HepG2 (cell line): Measurements from ENCODE around the gene PARN. TPM values are rescaled to one million over a fixed set of nuclear protein-coding genes. Genes with fewer than 3 reads are reported as not detected.

Source experiments
- CCDC6 ChIP-seq: sonication (generic); formaldehyde crosslinking; IDR thresholded peaks from 2 replicates; pipeline ENCODE4 v1.8.1; 2022; ENCODE audit warnings: mild to moderate bottlenecking, missing genetic modification reagents, moderate library complexity
- FOXO1 ChIP-seq: sonication (generic); formaldehyde crosslinking; IDR thresholded peaks from 2 replicates; pipeline ENCODE4 v1.4.0; 2020; ENCODE audit warnings: missing genetic modification reagents
- HNRNPK ChIP-seq: fragments of 200-400 bp; formaldehyde crosslinking; IDR thresholded peaks from 2 replicates; pipeline ENCODE4 v1.6.1; 2018; ENCODE audit warnings: low read length, low read depth, moderate library complexity, mild to moderate bottlenecking; ENCODE audit not compliant: poor library complexity, severe bottlenecking
- HNRNPLL ChIP-seq: fragments of 200-400 bp; formaldehyde crosslinking; IDR thresholded peaks from 2 replicates; pipeline ENCODE4 v1.6.1; 2017; ENCODE audit warnings: mild to moderate bottlenecking, low read depth, low read length; ENCODE audit not compliant: poor library complexity, severe bottlenecking
- HOXA5 ChIP-seq: sonication (generic); formaldehyde crosslinking; IDR thresholded peaks from 2 replicates; pipeline ENCODE4 v1.4.0; 2020; ENCODE audit warnings: missing genetic modification reagents
- HOXA9 ChIP-seq: sonication (generic); formaldehyde crosslinking; IDR thresholded peaks from 2 replicates; pipeline ENCODE4 v1.8.1; 2022; ENCODE audit warnings: missing genetic modification reagents, mild to moderate bottlenecking, moderate library complexity, borderline replicate concordance
- KAT7 ChIP-seq: IDR thresholded peaks from 2 replicates; pipeline ENCODE4 v1.6.1; 2018; ENCODE audit warnings: borderline replicate concordance, missing compliant biosample characterization
- MAFF ChIP-seq: IDR thresholded peaks from 2 replicates; pipeline ENCODE4 v1.6.1; 2011; ENCODE audit warnings: low read depth, low read length, improper control_type of control experiment
- MAFK ChIP-seq, 2 experiments: IDR thresholded peaks in 1 of 2; conservative IDR thresholded peaks in 1 of 2; 2 replicates each; pipeline ENCODE4 v1.6.1; 2011; ENCODE audit warnings: improper control_type of control experiment in 2 of 2, low read length in 2 of 2
- MED8 ChIP-seq: sonication (generic); formaldehyde crosslinking; IDR thresholded peaks from 2 replicates; pipeline ENCODE4 v1.8.1; 2023; ENCODE audit warnings: mild to moderate bottlenecking, missing genetic modification reagents; ENCODE audit not compliant: insufficient replicate concordance
- RXRB ChIP-seq: IDR thresholded peaks from 2 replicates; pipeline ENCODE4 v1.6.1; 2016; ENCODE audit warnings: borderline replicate concordance, missing genetic modification reagents, missing compliant biosample characterization
- SAP130 ChIP-seq: IDR thresholded peaks from 2 replicates; pipeline ENCODE4 v1.6.1; 2016; ENCODE audit warnings: low read depth
- SCMH1 ChIP-seq: sonication (generic); formaldehyde crosslinking; IDR thresholded peaks from 2 replicates; pipeline ENCODE4 v1.9.0; 2021; ENCODE audit warnings: missing genetic modification reagents, mild to moderate bottlenecking, borderline replicate concordance
- SIN3A ChIP-seq: IDR thresholded peaks from 2 replicates; pipeline ENCODE4 v1.6.1; 2011; ENCODE audit warnings: low read depth, mild to moderate bottlenecking, control low read depth, low read length, borderline replicate concordance
- ZBTB21 ChIP-seq: sonication (generic); formaldehyde crosslinking; IDR thresholded peaks from 2 replicates; pipeline ENCODE4 v1.4.0; 2020; ENCODE audit warnings: missing genetic modification reagents
- ZMYM3 ChIP-seq: sonication (generic); formaldehyde crosslinking; IDR thresholded peaks from 2 replicates; pipeline ENCODE4 v1.5.1; 2020; ENCODE audit warnings: mild to moderate bottlenecking, missing genetic modification reagents
- ZNF430 ChIP-seq: sonication (generic); formaldehyde crosslinking; IDR thresholded peaks from 2 replicates; pipeline ENCODE4 v1.9.0; 2021; ENCODE audit warnings: mild to moderate bottlenecking, missing genetic modification reagents
- ZSCAN25 ChIP-seq: sonication (generic); formaldehyde crosslinking; IDR thresholded peaks from 2 replicates; pipeline ENCODE4 v1.8.0; 2022; ENCODE audit warnings: mild to moderate bottlenecking, missing genetic modification reagents
- polyA plus RNA-seq, 8 experiments: library from polyadenylated mRNA; depleted of rRNA in 3 of 8; stranded (reverse) in 7 of 8; unstranded in 1 of 8; fragments of >200 nt; fragmentation: Illumina TruSeq in 4 of 8; extraction: Trizol in 4 of 8; gene quantifications; 2 replicates each; pipeline versions ENCODE4 v1.2.1 to v1.2.3, GENCODE V29; 2011 to 2016; ENCODE audit warnings: low read depth in 4 of 8, missing spikeins in 1 of 8, mixed read lengths in 1 of 8; ENCODE audit not compliant: insufficient read depth in 1 of 8
- total RNA-seq, 5 experiments: library from RNA; depleted of rRNA; stranded (reverse); fragments of >200 nt; fragmentation: Illumina TruSeq; extraction: Trizol; gene quantifications; 2 replicates each; pipeline ENCODE4 v1.2.3, GENCODE V29; 2016; ENCODE audit warnings: low read depth in 1 of 5
- TF ChIP-seq, protein P1 (sequence below): IDR thresholded peaks from 2 replicates; pipeline ENCODE4 v1.6.1; 2016; ENCODE audit warnings: low read depth
- TF ChIP-seq, protein P2 (sequence below), 2 experiments: sonication (generic) in 1 of 2; formaldehyde crosslinking in 1 of 2; IDR thresholded peaks; 2 replicates each; pipeline versions ENCODE4 v1.6.1 to v1.9.0; 2014 to 2022; ENCODE audit warnings: antibody characterized with exemption in 1 of 2, borderline replicate concordance in 1 of 2, inconsistent platforms in 1 of 2, low read depth in 1 of 2, missing genetic modification reagents in 1 of 2
- TF ChIP-seq, protein P3 (sequence below): sonication (generic); formaldehyde crosslinking; IDR thresholded peaks from 2 replicates; pipeline ENCODE4 v1.5.1; 2020; ENCODE audit warnings: mild to moderate bottlenecking, moderate library complexity, missing genetic modification reagents

PARN gene
- total and polyA plus RNA-seq, 2 of the 13 experiments (the other 11 are each of a cell fraction or from before 2014, with no cell fraction given): 13.3 to 47.6 TPM

DNA sequence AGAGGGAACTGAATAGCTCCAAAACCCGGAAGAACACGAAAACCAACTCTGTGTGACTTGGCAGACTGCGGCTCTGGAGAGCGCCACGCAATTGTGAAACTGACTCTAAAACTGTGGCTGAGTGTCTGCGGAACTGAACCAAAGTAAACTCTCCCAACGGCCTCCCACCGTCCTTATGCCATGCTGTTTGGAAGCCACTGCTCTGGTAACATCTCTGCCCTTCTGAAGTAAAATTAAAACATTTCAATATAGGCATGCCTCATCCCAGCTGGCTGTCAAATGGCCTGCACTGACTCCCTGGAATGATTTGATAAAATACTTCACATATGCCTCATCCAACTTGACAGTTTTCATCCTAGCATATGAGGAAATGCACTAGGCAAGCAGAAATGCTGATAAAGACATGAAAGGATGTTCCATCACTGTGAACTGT lies 70.2 kb downstream of the PARN start (continued):
- TF ChIP-seq HNRNPLL (peak; percentile 41), MAFF (no peak), SAP130 (CRISPR knock-in tag) (peak; percentile 35; the same call in 1 of the 2 replicates), MAFK (conservative IDR thresholded peaks at IDR 0.05 in 1 of 2, IDR thresholded peaks at IDR 0.05 in 1 of 2; ENCODE audit: low read length in 2 of 2) (peak; percentile 35 to 41; a peak in 2 of 4 replicates), RXRB (CRISPR knock-in tag) (peak; percentile 50; the same call in 1 of the 2 replicates), HOXA9 (no peak), FOXO1 (CRISPR knock-in tag) (0 out of 2 replicates have a peak, but pooled peaks have one; percentile 26), HOXA5 (CRISPR knock-in tag) (no peak), SCMH1 (CRISPR knock-in tag) (no peak), ZSCAN25 (peak; percentile 33; the same call in 1 of the 2 replicates), ZBTB21 (0 out of 2 replicates have a peak, but pooled peaks have one; percentile 37), CCDC6 (0 out of 2 replicates have a peak, but pooled peaks have one; percentile 50), KAT7 (CRISPR knock-in tag) (0 out of 2 replicates have a peak, but pooled peaks have one; percentile 30), ZNF430 (CRISPR knock-in tag) (peak; percentile 30; the same call in 1 of the 2 replicates), ZMYM3 (CRISPR knock-in tag) (peak; percentile 36; the same call in 1 of the 2 replicates), MED8 (CRISPR knock-in tag) (no peak), HNRNPK (no peak), SIN3A (0 out of 2 replicates have a peak, but pooled peaks have one; percentile 40)
- TF ChIP-seq, protein P1, sequence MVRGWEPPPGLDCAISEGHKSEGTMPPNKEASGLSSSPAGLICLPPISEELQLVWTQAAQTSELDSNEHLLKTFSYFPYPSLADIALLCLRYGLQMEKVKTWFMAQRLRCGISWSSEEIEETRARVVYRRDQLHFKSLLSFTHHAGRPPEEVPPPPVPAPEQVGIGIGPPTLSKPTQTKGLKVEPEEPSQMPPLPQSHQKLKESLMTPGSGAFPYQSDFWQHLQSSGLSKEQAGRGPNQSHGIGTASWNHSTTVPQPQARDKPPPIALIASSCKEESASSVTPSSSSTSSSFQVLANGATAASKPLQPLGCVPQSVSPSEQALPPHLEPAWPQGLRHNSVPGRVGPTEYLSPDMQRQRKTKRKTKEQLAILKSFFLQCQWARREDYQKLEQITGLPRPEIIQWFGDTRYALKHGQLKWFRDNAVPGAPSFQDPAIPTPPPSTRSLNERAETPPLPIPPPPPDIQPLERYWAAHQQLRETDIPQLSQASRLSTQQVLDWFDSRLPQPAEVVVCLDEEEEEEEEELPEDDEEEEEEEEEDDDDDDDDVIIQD (CRISPR knock-in tag): 0 out of 2 replicates have a peak, but pooled peaks have one; percentile 26
- TF ChIP-seq, protein P2, sequence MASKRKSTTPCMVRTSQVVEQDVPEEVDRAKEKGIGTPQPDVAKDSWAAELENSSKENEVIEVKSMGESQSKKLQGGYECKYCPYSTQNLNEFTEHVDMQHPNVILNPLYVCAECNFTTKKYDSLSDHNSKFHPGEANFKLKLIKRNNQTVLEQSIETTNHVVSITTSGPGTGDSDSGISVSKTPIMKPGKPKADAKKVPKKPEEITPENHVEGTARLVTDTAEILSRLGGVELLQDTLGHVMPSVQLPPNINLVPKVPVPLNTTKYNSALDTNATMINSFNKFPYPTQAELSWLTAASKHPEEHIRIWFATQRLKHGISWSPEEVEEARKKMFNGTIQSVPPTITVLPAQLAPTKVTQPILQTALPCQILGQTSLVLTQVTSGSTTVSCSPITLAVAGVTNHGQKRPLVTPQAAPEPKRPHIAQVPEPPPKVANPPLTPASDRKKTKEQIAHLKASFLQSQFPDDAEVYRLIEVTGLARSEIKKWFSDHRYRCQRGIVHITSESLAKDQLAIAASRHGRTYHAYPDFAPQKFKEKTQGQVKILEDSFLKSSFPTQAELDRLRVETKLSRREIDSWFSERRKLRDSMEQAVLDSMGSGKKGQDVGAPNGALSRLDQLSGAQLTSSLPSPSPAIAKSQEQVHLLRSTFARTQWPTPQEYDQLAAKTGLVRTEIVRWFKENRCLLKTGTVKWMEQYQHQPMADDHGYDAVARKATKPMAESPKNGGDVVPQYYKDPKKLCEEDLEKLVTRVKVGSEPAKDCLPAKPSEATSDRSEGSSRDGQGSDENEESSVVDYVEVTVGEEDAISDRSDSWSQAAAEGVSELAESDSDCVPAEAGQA (IDR thresholded peaks at IDR 0.05; ENCODE audit: low read depth): no peak
- TF ChIP-seq, protein P2 (CRISPR knock-in tag; IDR thresholded peaks at IDR 0.05; ENCODE audit: borderline replicate concordance): no peak
- TF ChIP-seq, protein P3, sequence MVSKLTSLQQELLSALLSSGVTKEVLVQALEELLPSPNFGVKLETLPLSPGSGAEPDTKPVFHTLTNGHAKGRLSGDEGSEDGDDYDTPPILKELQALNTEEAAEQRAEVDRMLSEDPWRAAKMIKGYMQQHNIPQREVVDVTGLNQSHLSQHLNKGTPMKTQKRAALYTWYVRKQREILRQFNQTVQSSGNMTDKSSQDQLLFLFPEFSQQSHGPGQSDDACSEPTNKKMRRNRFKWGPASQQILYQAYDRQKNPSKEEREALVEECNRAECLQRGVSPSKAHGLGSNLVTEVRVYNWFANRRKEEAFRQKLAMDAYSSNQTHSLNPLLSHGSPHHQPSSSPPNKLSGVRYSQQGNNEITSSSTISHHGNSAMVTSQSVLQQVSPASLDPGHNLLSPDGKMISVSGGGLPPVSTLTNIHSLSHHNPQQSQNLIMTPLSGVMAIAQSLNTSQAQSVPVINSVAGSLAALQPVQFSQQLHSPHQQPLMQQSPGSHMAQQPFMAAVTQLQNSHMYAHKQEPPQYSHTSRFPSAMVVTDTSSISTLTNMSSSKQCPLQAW: no peak
